NB4 (cell line): ENCODE measurements around the gene WIPF3.

Experiments
- TF ChIP-seq, protein P1 (sequence below): IDR thresholded peaks from one replicate; pipeline ENCODE4 v1.5.1; 2012; ENCODE audit warnings: low read depth, low read length
- TF ChIP-seq, protein P2 (sequence below): IDR thresholded peaks from 2 replicates; pipeline ENCODE4 v1.6.1; 2011; ENCODE audit warnings: low read depth, low read length

DNA sequence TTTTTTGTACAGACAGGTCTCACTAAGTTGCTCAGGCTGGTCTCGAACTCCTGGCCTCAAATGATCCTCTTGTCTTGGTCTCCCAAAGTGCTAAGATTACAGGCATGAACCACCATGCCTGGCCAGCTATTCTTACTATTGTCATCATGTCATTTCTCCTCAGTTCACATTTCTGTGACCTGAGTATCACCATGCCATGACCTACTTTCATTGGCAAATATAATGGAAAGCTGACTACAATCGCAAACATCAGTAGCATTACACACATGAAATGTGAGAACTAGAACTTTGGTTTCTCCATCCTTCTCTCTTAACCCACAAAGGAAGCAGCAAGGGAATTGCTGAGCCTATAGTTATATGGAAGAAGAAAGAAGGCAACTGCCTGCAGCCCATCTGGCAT is 26.0 kb upstream of the WIPF3 start:
- TF ChIP-seq, protein P1, sequence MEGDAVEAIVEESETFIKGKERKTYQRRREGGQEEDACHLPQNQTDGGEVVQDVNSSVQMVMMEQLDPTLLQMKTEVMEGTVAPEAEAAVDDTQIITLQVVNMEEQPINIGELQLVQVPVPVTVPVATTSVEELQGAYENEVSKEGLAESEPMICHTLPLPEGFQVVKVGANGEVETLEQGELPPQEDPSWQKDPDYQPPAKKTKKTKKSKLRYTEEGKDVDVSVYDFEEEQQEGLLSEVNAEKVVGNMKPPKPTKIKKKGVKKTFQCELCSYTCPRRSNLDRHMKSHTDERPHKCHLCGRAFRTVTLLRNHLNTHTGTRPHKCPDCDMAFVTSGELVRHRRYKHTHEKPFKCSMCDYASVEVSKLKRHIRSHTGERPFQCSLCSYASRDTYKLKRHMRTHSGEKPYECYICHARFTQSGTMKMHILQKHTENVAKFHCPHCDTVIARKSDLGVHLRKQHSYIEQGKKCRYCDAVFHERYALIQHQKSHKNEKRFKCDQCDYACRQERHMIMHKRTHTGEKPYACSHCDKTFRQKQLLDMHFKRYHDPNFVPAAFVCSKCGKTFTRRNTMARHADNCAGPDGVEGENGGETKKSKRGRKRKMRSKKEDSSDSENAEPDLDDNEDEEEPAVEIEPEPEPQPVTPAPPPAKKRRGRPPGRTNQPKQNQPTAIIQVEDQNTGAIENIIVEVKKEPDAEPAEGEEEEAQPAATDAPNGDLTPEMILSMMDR: no peak
- TF ChIP-seq, protein P2, sequence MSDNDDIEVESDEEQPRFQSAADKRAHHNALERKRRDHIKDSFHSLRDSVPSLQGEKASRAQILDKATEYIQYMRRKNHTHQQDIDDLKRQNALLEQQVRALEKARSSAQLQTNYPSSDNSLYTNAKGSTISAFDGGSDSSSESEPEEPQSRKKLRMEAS: no peak
